Smooth muscle cell (in vitro differentiated cells): ENCODE data around the gene CHURC1. TPM values are rescaled to one million over a fixed set of nuclear protein-coding genes. Genes with fewer than 3 reads are reported as not detected.

Source experiments
- DNase-seq: peaks from one replicate; lab custom pipeline; 2025; ENCODE audit not compliant: unreplicated experiment; lab: John Stamatoyannopoulos, UW
- H2AFZ ChIP-seq: fragments of 200-600 bp; sonication (generic); 2 replicates; pipeline ENCODE4 v1.6.0; 2016; ENCODE audit warnings: antibody characterized with exemption, low read depth, mild to moderate bottlenecking
- H3F3A ChIP-seq: fragments of 200-600 bp; sonication (generic); 2 replicates; pipeline ENCODE4 v1.6.0; 2017; ENCODE audit warnings: antibody characterized with exemption, low read depth
- H3K27ac ChIP-seq: fragments of 200-600 bp; sonication (generic); 2 replicates; pipeline ENCODE4 v1.5.1; 2016; ENCODE audit warnings: low read depth, mild to moderate bottlenecking
- H3K27me3 ChIP-seq: fragments of 200-600 bp; sonication (generic); 2 replicates; pipeline ENCODE4 v1.6.1; 2016; ENCODE audit warnings: low read depth, mild to moderate bottlenecking
- H3K36me3 ChIP-seq: fragments of 200-600 bp; sonication (generic); 2 replicates; pipeline ENCODE4 v1.5.1; 2016; ENCODE audit warnings: low read depth
- H3K4me1 ChIP-seq: fragments of 200-600 bp; sonication (generic); 2 replicates; pipeline ENCODE4 v1.5.1; 2016; ENCODE audit warnings: low read depth
- H3K4me2 ChIP-seq: fragments of 200-600 bp; sonication (generic); 2 replicates; pipeline ENCODE4 v1.6.0; 2016; ENCODE audit warnings: mild to moderate bottlenecking
- H3K4me3 ChIP-seq: fragments of 200-600 bp; sonication (generic); 2 replicates; pipeline ENCODE4 v1.5.1; 2016; ENCODE audit warnings: mild to moderate bottlenecking
- H3K79me2 ChIP-seq: fragments of 200-600 bp; sonication (generic); 2 replicates; pipeline ENCODE4 v1.6.0; 2016; ENCODE audit warnings: low read depth, mild to moderate bottlenecking
- H3K9ac ChIP-seq: fragments of 200-600 bp; sonication (generic); 2 replicates; pipeline ENCODE4 v1.6.0; 2016; ENCODE audit warnings: low read depth
- H3K9me3 ChIP-seq: fragments of 200-600 bp; sonication (generic); replicated peaks from 2 replicates; pipeline ENCODE4 v1.5.1; 2016; ENCODE audit warnings: low read depth
- H4K20me1 ChIP-seq: fragments of 200-600 bp; sonication (generic); 2 replicates; pipeline ENCODE4 v1.6.0; 2016; ENCODE audit warnings: low read depth
- WGBS: methylation state at CpG from one replicate; pipeline ENCODE4 v1.1.7; 2016; ENCODE audit warnings: low lambda C conversion rate; 5-methylcytosine and 5-hydroxymethylcytosine counted together
- polyA plus RNA-seq: library from polyadenylated mRNA; unstranded; fragments of >200 nt; fragmentation: Nextera tagmentation; extraction: Ambion mirVana; gene quantifications from 2 replicates; pipeline ENCODE4 v1.2.1, GENCODE V29; 2016
- total RNA-seq: library from RNA; depleted of rRNA; stranded (reverse); fragments of >200 nt; gene quantifications from 2 replicates; pipeline ENCODE4 v1.2.3, GENCODE V29; 2014
- TF ChIP-seq, protein P1 (sequence below): fragments of 200-600 bp; sonication (generic); IDR thresholded peaks from 2 replicates; pipeline ENCODE4 v1.5.1; 2017; ENCODE audit warnings: borderline replicate concordance, mild to moderate bottlenecking, antibody characterized with exemption; ENCODE audit not compliant: insufficient read depth, poor library complexity, severe bottlenecking

Gene CHURC1
- total and polyA plus RNA-seq, 2 experiments from 2014 or later, result 48.8 to 102 TPM

DNA sequence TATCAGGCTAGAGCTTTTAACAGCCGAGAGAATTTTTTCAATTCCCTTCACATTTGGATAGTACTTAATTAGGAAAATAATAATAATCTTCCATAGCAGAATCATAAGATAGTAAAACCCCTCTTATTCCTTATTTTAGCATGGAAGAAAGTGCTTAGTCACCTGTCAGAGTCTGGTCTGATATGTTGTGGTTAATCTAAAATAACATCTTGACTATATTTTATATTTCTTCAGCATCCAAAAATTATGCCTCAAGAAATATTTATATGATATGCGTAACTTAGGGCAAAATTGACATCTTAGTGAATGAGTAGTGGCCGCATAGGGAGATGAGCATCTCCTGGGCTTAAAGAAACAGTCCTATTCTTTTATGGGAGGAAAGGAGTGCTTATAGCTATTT lies 12.8 kb downstream of the CHURC1 start:
- no peak overlapping the region for H3K4me3 ChIP-seq
- H3K4me2 ChIP-seq, result no peak overlapping the region
- 97% methylated on average over 3 of the region's 3 CpGs for WGBS
- peaks cover 6% of the 10 kb centered on the region for H3K79me2 ChIP-seq
- H3K9me3 ChIP-seq, result no peaks in the 10 kb centered on the region
- H2AFZ ChIP-seq, result no peak overlapping the region
- no peaks in the 10 kb centered on the region for H3K27me3 ChIP-seq
- no peaks in the 10 kb centered on the region for H3K4me1 ChIP-seq
- H3K27ac ChIP-seq, result no peak overlapping the region
- TF ChIP-seq, protein P1, sequence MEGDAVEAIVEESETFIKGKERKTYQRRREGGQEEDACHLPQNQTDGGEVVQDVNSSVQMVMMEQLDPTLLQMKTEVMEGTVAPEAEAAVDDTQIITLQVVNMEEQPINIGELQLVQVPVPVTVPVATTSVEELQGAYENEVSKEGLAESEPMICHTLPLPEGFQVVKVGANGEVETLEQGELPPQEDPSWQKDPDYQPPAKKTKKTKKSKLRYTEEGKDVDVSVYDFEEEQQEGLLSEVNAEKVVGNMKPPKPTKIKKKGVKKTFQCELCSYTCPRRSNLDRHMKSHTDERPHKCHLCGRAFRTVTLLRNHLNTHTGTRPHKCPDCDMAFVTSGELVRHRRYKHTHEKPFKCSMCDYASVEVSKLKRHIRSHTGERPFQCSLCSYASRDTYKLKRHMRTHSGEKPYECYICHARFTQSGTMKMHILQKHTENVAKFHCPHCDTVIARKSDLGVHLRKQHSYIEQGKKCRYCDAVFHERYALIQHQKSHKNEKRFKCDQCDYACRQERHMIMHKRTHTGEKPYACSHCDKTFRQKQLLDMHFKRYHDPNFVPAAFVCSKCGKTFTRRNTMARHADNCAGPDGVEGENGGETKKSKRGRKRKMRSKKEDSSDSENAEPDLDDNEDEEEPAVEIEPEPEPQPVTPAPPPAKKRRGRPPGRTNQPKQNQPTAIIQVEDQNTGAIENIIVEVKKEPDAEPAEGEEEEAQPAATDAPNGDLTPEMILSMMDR, result no peak
- peaks cover 17% of the 10 kb centered on the region for H3K36me3 ChIP-seq
- H3K9ac ChIP-seq, result no peak overlapping the region
- H4K20me1 ChIP-seq, result peaks cover 62% of the 10 kb centered on the region
- DNase-seq, result no peak
- no peaks in the 10 kb centered on the region for H3F3A ChIP-seq

DNA sequence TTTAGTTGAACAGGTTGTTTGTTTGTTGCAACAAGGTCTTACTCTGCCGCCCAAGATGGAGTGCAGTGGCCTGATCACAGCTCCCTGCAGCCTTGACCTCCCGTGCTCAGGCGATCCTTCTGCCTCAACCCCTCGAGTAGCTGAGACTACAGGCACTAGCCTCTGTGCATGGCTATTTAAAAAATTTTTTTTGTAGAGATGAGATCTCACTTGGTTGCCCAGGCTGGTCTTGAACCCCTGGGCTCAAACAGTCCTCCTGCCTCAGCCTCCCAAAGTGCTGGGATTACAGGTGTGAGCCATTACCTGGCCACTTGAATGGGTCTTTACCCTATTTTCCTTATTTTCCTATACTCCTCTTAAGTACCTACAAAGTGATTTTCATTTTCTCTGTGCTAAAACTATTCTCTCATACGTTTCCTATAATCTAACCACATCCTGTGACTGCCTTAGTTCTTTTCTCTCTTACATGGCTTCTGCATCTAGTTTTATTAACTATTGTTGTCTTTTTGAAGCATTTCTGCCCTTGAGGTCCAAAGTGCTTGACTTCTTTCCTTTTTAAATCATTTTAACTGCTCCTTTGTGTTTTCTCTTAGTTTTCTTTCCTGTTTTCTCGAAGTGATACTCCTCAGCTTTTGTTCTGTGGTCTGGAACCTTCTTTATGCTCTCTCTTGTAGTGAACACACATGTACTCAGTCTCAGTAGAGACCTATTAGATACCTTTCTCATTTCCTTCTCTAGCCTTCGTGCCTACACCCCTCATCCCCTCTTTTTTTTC lies 14.2 kb downstream of the CHURC1 start:
- peaks cover 5% of the 10 kb centered on the region for H3K79me2 ChIP-seq
- TF ChIP-seq, protein P1, result no peak
- 94% methylated on average over 7 of the region's 7 CpGs for WGBS

DNA sequence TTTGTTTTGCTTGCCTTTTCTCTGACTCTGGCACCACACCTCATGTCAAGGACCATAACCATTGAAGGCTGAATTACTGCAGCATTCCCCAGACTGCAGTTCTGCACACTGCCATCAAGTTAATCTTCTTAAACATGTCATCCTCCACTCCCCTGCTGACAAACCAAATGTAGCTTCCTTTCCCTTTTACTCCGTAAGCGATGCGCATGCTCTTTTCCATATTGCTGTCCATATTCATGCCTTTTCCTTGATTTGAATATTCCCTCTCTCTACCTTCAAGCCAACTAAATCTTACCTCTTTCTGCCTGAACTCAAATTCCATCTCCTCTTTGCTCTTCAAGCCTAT lies 14.7 kb downstream of the CHURC1 start:
- no peaks in the 10 kb centered on the region for H3K27me3 ChIP-seq
- H3K36me3 ChIP-seq, result peaks cover 25% of the 10 kb centered on the region
- H3K27ac ChIP-seq, result no peak overlapping the region
- 95% methylated on average over 3 of the region's 3 CpGs for WGBS
- peaks cover 5% of the 10 kb centered on the region for H3K79me2 ChIP-seq
- H4K20me1 ChIP-seq, result peaks cover 61% of the 10 kb centered on the region
- TF ChIP-seq, protein P1, result no peak
- H3K4me3 ChIP-seq, result no peak overlapping the region
- no peak for DNase-seq
- H3K4me1 ChIP-seq, result no peaks in the 10 kb centered on the region
- H2AFZ ChIP-seq, result no peak overlapping the region
- H3K4me2 ChIP-seq, result no peak overlapping the region
- no peaks in the 10 kb centered on the region for H3K9me3 ChIP-seq
- no peaks in the 10 kb centered on the region for H3F3A ChIP-seq
- H3K9ac ChIP-seq, result no peak overlapping the region

More for the DNA sequence above, 14.2 kb downstream of the CHURC1 start:
- Histone ChIP-seq H3K9ac (no peak overlapping the region), H3K36me3 (peaks cover 25% of the 10 kb centered on the region), H3K4me2 (no peak overlapping the region), H3K27me3 (no peaks in the 10 kb centered on the region), H3K9me3 (no peaks in the 10 kb centered on the region), H4K20me1 (peaks cover 61% of the 10 kb centered on the region), H3K4me3 (no peak overlapping the region), H3K27ac (no peak overlapping the region), H3F3A (no peaks in the 10 kb centered on the region), H2AFZ (no peak overlapping the region), H3K4me1 (no peaks in the 10 kb centered on the region)
- no peak for DNase-seq
